HCT116 (cell line): ENCODE measurements around the gene MAML2.

Experiments used
- CEBPB ChIP-seq: IDR thresholded peaks from 2 replicates; pipeline ENCODE4 v1.6.1; 2012; ENCODE audit warnings: low read depth
- CTCF ChIP-seq, 3 experiments: fragments of 200-600 bp in 1 of 3; sonication (generic) in 1 of 3; IDR thresholded peaks in 2 of 3; conservative IDR thresholded peaks in 1 of 3; 2 replicates each; pipeline ENCODE4 v1.5.1; 2012 to 2017; ENCODE audit warnings: low read depth in 2 of 3, low read length in 2 of 3, antibody characterized with exemption in 1 of 3, borderline replicate concordance in 1 of 3, control low read depth in 1 of 3, mild to moderate bottlenecking in 1 of 3, mixed read lengths in 1 of 3, mixed run types in 1 of 3, moderate library complexity in 1 of 3; ENCODE audit not compliant: insufficient read depth in 1 of 3
- MAX ChIP-seq: IDR thresholded peaks from 2 replicates; pipeline ENCODE4 v1.6.1; 2012
- POLR2A ChIP-seq: IDR thresholded peaks from 2 replicates; pipeline ENCODE4 v1.7.0; 2011; ENCODE audit warnings: borderline replicate concordance; ENCODE audit not compliant: insufficient read depth, insufficient read length; ENCODE audit errors: extremely low read depth
- POLR2AphosphoS5 ChIP-seq: IDR thresholded peaks from 2 replicates; pipeline ENCODE4 v1.6.1; 2011; ENCODE audit warnings: mild to moderate bottlenecking, low read depth, low read length, moderate library complexity
- RAD21 ChIP-seq: IDR thresholded peaks from 2 replicates; pipeline ENCODE4 v1.6.1; 2012; ENCODE audit warnings: low read depth, mild to moderate bottlenecking
- SP1 ChIP-seq: IDR thresholded peaks from 2 replicates; pipeline ENCODE4 v1.6.1; 2012; ENCODE audit warnings: low read depth

DNA sequence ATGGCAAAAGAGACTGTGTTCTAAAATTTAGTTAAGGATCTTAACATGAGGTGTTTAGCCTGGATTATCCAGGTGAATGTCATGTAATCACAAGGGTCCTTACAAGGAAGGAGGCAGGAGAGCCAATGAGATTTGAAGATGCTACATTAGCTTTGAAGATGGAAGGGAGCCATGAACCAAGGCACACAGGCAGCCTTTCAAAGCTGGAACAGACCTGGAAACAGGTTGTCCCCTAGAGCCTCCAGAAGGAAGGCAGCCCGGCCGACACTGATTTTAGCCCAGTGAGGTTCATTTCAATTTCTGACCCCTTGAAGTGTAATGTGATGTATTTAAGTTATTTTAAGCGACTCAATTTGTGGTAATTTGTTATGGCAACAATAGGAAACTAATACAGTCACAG is 223.8 kb downstream of the MAML2 start:
- TF ChIP-seq CTCF (IDR thresholded peaks at IDR 0.05 in 2 of 3, conservative IDR thresholded peaks at IDR 0.05 in 1 of 3; ENCODE audit: borderline replicate concordance in 1 of 3, insufficient read depth in 1 of 3, low read depth in 2 of 3, low read length in 2 of 3), result no peak
- no peak for TF ChIP-seq MAX
- TF ChIP-seq POLR2A, result no peak
- no peak for TF ChIP-seq SP1
- TF ChIP-seq POLR2AphosphoS5, result no peak
- no peak for TF ChIP-seq RAD21
- no peak for TF ChIP-seq CEBPB
